NCI-H128 (cell line): ENCODE measurements around the gene CLDN1.
"Not testable (repeated sequence)": the region's sequence is repeated elsewhere in the genome, so short reads cannot be mapped to it uniquely, and the experiment has no call there.

Experiments
- DNase-seq: peaks from one replicate; lab custom pipeline; 2025; ENCODE audit not compliant: unreplicated experiment; lab: John Stamatoyannopoulos, UW

Gene CLDN1

GRCh38 chr3:190294030-190294429 is 28.2 kb downstream of the CLDN1 start:
- no peak for DNase-seq

- DNase-seq: no peak
Measured at GRCh38 chr3:190293621-190294020, 28.6 kb downstream of the CLDN1 start.

- DNase-seq: no peak
Measured at GRCh38 chr3:190291994-190292584, 30.2 kb downstream of the CLDN1 start.

- DNase-seq: no peak
Measured at GRCh38 chr3:190289989-190290388, 32.3 kb downstream of the CLDN1 start.

DNA sequence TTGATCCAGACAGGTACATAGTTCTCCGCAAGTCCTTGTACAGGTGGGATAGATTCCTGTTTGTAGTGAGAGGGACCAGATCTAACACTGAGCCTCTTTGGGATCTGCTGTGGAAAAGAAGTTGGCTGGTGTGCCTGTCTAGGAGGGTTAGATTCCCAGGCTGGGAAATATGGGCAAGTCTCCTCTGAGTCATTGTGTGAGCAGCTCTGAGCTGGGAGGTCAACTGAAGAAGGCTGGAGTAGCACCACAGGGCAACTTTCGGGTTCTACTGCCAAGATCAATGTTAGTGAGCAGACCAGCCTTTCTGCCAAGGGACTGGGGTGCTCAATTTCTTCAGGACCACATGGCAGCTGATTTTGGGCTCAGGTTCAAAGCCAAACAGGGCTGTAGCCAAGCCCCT is 33.4 kb downstream of the CLDN1 start:
- DNase-seq: no peak

- DNase-seq: no peak
Measured at GRCh38 chr3:190286014-190286413, 36.2 kb downstream of the CLDN1 start.

DNA sequence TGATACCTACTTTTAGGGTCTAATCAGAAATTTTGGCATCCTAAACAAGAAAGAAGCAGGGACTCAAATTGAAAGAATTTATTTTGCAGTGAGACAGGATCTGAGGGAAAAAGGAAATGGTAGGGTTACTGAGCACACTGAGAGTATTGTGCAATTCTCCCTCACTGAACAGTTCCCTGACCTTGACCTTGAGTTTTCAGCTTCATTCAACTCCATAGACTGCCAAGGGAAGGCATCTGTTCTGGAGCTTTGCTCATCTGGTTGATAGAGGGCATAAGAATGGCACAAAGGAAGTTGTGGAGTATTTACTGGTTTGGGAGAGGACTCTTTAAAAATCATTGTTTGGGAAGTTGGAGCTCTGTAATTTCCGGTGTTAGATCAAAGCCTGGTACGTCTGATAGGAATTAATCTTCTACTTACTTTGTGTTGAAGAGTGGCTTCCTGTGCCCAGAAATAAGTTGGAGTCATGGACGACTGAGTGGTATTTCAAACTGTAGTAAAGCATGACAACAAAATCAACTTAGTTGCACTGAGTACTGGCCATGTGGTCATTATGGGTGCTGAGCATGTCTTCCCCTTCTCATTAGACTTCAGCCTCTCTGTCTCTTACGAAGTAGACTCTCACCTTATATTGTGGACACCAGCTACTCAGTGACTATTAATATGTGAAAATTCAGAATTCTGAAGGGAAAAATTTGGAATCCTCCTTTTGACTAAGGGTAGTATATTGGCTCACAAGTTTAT is 40.8 kb downstream of the CLDN1 start:
- no peak for DNase-seq

DNA sequence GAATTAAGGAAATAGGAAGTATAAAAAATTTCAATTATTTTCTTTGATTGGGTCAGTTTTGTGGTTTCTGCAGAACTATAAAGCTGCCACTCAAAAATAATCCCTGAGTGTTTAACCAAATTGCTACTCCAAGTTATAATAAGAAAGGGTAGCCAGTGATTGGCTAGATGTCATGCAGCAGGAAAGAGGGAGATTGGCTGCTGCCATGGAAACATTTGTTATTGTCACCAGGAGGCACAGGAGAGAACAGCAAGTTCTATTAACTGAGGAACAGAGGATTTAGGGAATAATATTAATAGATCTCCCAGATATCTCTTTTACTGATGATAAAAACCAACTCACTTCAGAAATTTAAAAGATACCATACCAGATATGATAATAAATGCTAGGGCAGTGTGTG is 42.6 kb downstream of the CLDN1 start:
- no peak for DNase-seq

GRCh38 chr3:190272747-190273146 is 49.5 kb downstream of the CLDN1 start:
- DNase-seq: no peak

DNA sequence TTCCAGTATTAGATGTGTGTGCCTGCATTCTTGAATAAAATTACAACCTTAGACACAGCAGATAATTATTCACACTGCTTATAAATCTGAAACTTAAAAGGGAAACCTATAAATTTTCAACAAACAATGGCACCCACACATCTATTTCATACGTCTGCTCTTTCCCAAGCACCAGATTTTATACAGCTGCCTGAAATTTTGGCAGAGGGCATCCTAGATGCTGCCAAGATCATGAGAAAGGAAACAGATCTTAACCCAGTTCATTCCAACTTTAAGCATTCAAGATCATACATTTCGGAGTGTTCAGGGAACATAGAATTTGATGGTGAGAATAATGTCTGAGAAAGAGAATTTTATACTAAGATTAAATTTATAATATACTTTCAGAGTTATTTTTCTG is 53.1 kb downstream of the CLDN1 start:
- no peak for DNase-seq

GRCh38 chr3:190267464-190267863 is 54.8 kb downstream of the CLDN1 start:
- not testable (repeated sequence) for DNase-seq

- DNase-seq: no peak
Measured at GRCh38 chr3:190266913-190267290, 55.3 kb downstream of the CLDN1 start.

DNA sequence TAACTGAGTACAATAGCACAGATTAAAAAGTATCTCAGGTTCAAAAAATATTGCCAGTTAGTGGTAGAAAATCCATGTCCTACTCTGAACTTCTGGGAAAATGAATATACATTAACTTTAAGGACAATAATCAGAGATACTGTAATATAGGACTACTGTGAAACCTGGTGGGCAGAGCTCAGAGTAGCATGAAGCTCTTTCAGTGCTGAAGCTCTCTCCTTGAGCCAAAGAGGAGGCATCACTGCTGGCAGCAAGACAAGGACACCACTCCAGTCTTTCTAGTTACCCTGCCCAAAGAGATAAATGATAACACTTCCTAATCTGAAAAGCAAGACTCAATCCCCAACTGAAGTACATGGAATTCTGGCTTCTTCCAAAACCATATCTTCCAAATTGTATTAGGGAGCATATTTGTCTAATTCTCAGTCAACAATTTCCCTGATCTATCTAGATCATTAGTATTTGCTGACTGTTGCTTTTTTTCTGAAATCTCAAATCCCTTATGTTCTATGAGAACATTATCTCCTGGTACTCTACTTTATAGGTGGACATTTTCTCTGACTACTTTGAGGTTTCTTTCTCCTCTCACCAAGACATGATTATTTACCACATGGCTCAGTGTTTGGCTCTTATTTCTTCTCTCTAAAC is 55.9 kb downstream of the CLDN1 start:
- no peak for DNase-seq

GRCh38 chr3:190265796-190266195 is 56.5 kb downstream of the CLDN1 start:
- DNase-seq: no peak

DNA sequence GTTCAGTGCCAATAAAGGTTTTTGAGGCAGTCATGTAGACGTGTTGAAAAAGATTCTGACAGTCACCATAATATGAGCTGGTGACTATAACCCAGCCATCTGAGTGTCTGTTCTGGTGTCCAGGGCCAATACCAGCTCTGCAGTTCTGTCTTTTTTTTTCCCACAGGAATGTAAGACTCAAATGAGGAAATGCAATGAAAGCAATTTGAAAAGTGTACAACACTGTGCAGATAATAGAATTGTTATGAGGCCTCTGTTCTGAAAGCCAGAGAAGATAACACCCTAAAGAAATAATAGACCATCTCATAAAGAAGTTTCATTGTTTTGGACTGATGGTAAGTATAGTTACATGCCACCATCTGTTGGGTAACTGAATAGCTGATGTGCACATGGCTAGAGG is 57.1 kb downstream of the CLDN1 start:
- DNase-seq: no peak

- DNase-seq: no peak
Measured at GRCh38 chr3:190261740-190262139, 60.5 kb downstream of the CLDN1 start.

GRCh38 chr3:190261015-190261414 is 61.2 kb downstream of the CLDN1 start:
- no peak for DNase-seq

- no peak for DNase-seq
Measured at GRCh38 chr3:190260301-190260700, 61.9 kb downstream of the CLDN1 start.

DNA sequence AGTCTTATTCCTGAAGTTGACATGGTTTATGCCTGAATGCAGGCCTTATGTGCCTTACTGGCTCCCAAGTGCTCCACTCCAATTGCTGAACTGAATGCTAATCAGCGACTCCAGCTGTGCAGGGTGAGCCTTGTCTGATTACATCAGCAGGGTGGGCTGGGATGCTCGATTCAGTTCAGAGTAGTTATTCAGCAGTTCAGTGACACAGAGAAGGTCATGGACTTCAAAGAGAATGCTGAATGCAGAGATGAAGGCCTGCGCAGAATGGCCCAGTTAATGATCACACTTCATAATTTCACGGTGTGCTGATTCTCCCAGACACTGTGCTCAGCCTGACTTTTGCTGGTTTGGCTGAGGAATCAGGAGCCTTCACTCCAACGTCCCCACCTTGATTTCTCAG is 63.6 kb downstream of the CLDN1 start:
- DNase-seq: no peak
